Measurements from ENCODE around the gene FAM170B.

FAM170B gene

GRCh38 chr10:49153971-49154370 is 20.1 kb upstream of the FAM170B start (continued):
- no peak for TF ChIP-seq ZNF10 (tag by site-specific recombination; IDR thresholded peaks at IDR 0.05)
- TF ChIP-seq ZBTB48 (tag by site-specific recombination; IDR thresholded peaks at IDR 0.05): no peak
- no peak for TF ChIP-seq ZBTB21 (tag by site-specific recombination; IDR thresholded peaks at IDR 0.05)
- TF ChIP-seq ZNF366 (tag by site-specific recombination; conservative IDR thresholded peaks at IDR 0.05): no peak
- TF ChIP-seq ZNF114 (tag by site-specific recombination; IDR thresholded peaks at IDR 0.05): no peak

- ChIA-PET POLR2A (no interaction called here), CTCF (no interaction called here)
- Histone ChIP-seq H3K4me3 (ENCODE audit: low read depth, low read length) (no peak overlapping the region), H3K9me3 (ENCODE audit: control insufficient read depth, insufficient read depth, low read depth, low read length) (no peaks in the 10 kb centered on the region), H3K27ac (ENCODE audit: extremely low read depth, low read depth, low read length) (no peak overlapping the region), H3K4me1 (ENCODE audit: control insufficient read depth, insufficient read depth, low read length) (no peaks in the 10 kb centered on the region), H3K36me3 (ENCODE audit: control insufficient read depth in 2 of 2, insufficient read depth in 1 of 2, low read length in 2 of 2) (no peaks in the 10 kb centered on the region)
- TF ChIP-seq ZNF2 (tag by site-specific recombination; IDR thresholded peaks at IDR 0.05) (no peak), ZNF704 (tag by site-specific recombination; IDR thresholded peaks at IDR 0.05) (no peak), ZNF416 (tag by site-specific recombination; IDR thresholded peaks at IDR 0.05) (no peak), ZNF548 (tag by site-specific recombination; IDR thresholded peaks at IDR 0.05) (no peak), ZNF433 (tag by site-specific recombination; IDR thresholded peaks at IDR 0.05; ENCODE audit: low read depth) (no peak), ZNF776 (tag by site-specific recombination; IDR thresholded peaks at IDR 0.05; ENCODE audit: borderline replicate concordance) (no peak), ZFP37 (tag by site-specific recombination; IDR thresholded peaks at IDR 0.05) (no peak)
These were observed 19.3 kb upstream of the FAM170B start for GRCh38 chr10:49153115-49153514.

- H3K9me3 ChIP-seq (ENCODE audit: control insufficient read depth, insufficient read depth, low read depth, low read length): no peaks in the 10 kb centered on the region
- TF ChIP-seq HOXC10 (CRISPR knock-in tag; IDR thresholded peaks at IDR 0.05) (no peak), ZNF704 (tag by site-specific recombination; IDR thresholded peaks at IDR 0.05) (no peak), ZNF223 (tag by site-specific recombination; IDR thresholded peaks at IDR 0.05) (no peak), PRDM6 (tag by site-specific recombination; IDR thresholded peaks at IDR 0.05) (no peak), ZNF211 (tag by site-specific recombination; IDR thresholded peaks at IDR 0.05; ENCODE audit: low read depth) (no peak), ZNF629 (tag by site-specific recombination; IDR thresholded peaks at IDR 0.05) (no peak), EGR2 (tag by site-specific recombination; IDR thresholded peaks at IDR 0.05; ENCODE audit: low read depth) (no peak), ZNF791 (tag by site-specific recombination; IDR thresholded peaks at IDR 0.05) (no peak), YY2 (tag by site-specific recombination; IDR thresholded peaks at IDR 0.05) (no peak), BCL11A (tag by site-specific recombination; IDR thresholded peaks at IDR 0.05; ENCODE audit: low read depth) (no peak), ZIC2 (tag by site-specific recombination; IDR thresholded peaks at IDR 0.05) (no peak), SETDB1 (IDR thresholded peaks at IDR 0.05; ENCODE audit: insufficient read length, low read length) (no peak), ZBTB26 (tag by site-specific recombination; optimal IDR thresholded peaks at IDR 0.05) (no peak), ZNF114 (tag by site-specific recombination; IDR thresholded peaks at IDR 0.05) (no peak), ZNF658 (tag by site-specific recombination; IDR thresholded peaks at IDR 0.05) (no peak), MEIS1 (CRISPR knock-in tag; IDR thresholded peaks at IDR 0.05; ENCODE audit: borderline replicate concordance) (no peak), ZNF133 (tag by site-specific recombination; IDR thresholded peaks at IDR 0.05) (no peak), ZNF394 (tag by site-specific recombination; IDR thresholded peaks at IDR 0.05; ENCODE audit: borderline replicate concordance) (no peak), ZNF280C (tag by site-specific recombination; IDR thresholded peaks at IDR 0.05) (no peak)
- ChIA-PET CTCF (no interaction called here), POLR2A (no interaction called here)
- no peak overlapping the region for H3K27ac ChIP-seq (ENCODE audit: extremely low read depth, low read depth, low read length)
- no peak overlapping the region for H3K4me3 ChIP-seq (ENCODE audit: low read depth, low read length)
- H3K36me3 ChIP-seq (ENCODE audit: control insufficient read depth in 2 of 2, insufficient read depth in 1 of 2, low read length in 2 of 2): no peaks in the 10 kb centered on the region
- no peaks in the 10 kb centered on the region for H3K4me1 ChIP-seq (ENCODE audit: control insufficient read depth, insufficient read depth, low read length)
These were observed 18.8 kb upstream of the FAM170B start for GRCh38 chr10:49152663-49153062.
